Cardiac ventricle fibroblast (primary cell): ENCODE data around the gene SPIN2B. TPM values are rescaled to one million over a fixed set of nuclear protein-coding genes. Genes with fewer than 3 reads are reported as not detected.

Experiments used
- total RNA-seq: library from RNA; depleted of rRNA; stranded (reverse); fragments of >200 nt; gene quantifications from 2 replicates; pipeline ENCODE4 v1.2.3, GENCODE V29; 2015

Gene SPIN2B
- 4.1 and 9.0 TPM in 2 replicates for total RNA-seq

GRCh38 chrX:57121162-57121755 is at the start of gene SPIN2B:
TSS of gene SPIN2B (minus strand) at chrX:57121548.

DNA sequence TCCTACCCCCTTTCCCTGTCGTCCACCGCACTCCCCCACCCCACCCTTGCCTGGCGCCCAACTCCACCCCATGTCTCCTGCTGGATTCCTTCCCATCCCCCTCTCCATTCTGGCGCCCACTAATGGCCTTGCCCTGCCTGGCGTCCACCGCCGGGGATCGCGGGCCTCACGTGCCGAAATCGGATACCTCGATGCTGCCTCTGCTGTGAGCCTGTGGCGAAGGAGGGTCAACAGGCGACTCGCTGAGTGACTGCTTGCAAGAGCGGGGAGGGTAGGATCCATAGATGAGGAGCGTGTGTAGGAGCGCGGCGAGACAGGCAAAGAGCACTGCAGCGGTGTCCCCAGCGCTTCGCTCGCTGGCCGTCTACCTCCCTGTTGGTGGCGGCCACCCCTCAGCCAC is 15.7 kb upstream of the SPIN2B start, which contains the start of gene SPIN2A:
Gene SPIN2A (minus strand): TSS at position 325 of the 400 bp plus-strand sequence. CDS start 800 bp downstream, outside the sequence.

Other genes with a start within 250 kb of the SPIN2B start
- 4.1 and 6.7 TPM in 2 replicates for gene SPIN3, start 126.0 kb downstream of the SPIN2B start, total RNA-seq
- gene SPIN2A, start 15.8 kb upstream of the SPIN2B start, total RNA-seq: 1.1 TPM in 1 of 2 replicates, not detected in the other
- gene FAAH2, start 165.2 kb upstream of the SPIN2B start, total RNA-seq: 1.6 TPM in 1 of 2 replicates, not detected in the other